Measurements from ENCODE around the gene IKZF1. TPM values are rescaled to one million over a fixed set of nuclear protein-coding genes. Genes with fewer than 3 reads are reported as not detected.

The IKZF1 gene
- total and polyA plus RNA-seq, 2 donors (not counting 1 experiment from before 2014, with no cell fraction given): 0.01 TPM; not detected in 1

DNA sequence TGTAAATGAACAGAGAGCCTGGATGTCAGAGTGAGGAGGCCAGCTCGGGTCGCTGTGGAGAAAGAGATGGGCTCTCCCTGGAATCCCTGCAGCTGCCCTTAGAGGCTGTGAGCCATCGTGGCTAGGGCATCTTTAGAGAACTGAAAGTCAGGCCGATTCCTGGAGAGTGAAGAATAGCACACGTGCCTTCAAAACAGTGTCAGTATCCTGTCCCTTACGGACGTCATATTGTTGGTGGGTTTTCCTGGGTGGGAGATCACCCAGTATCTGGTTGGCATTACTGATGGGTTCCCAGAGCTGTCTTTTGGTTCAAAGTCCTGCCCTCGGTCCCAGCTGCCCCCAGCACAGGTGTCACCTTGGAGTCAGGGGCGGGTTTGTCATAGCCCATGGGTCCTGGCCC is 25.3 kb downstream of the IKZF1 start:
- Histone ChIP-seq H3K4me3 (replicated peaks in 1 of 4; ENCODE audit: control extremely low read depth in 1 of 4, insufficient read depth in 1 of 4, low read depth in 3 of 4, low read length in 4 of 4) (no peak overlapping the region), H2AFZ (ENCODE audit: low read length) (no peak overlapping the region), H4K20me1 (ENCODE audit: control insufficient read depth, extremely low read depth, insufficient read depth, low read length) (no peaks in the 10 kb centered on the region), H3K4me1 (ENCODE audit: control insufficient read depth, extremely low read depth, insufficient read depth, low read length) (no peaks in the 10 kb centered on the region), H3K9ac (ENCODE audit: insufficient read depth, low read length) (no peak overlapping the region), H3K27ac (ENCODE audit: insufficient read depth, low read length) (no peak overlapping the region), H3K36me3 (ENCODE audit: control insufficient read depth, insufficient read depth, low read length) (no peaks in the 10 kb centered on the region), H3K9me3 (ENCODE audit: control insufficient read depth, insufficient read depth, low read depth, low read length) (no peaks in the 10 kb centered on the region), H3K79me2 (ENCODE audit: control insufficient read depth, insufficient read depth, low read length) (no peaks in the 10 kb centered on the region), H3K4me2 (ENCODE audit: extremely low read depth, insufficient read depth, low read length) (no peak overlapping the region), H3K27me3 (ENCODE audit: control insufficient read depth, insufficient read depth, low read length) (no peaks in the 10 kb centered on the region)
- no peak for TF ChIP-seq EZH2 (IDR thresholded peaks at IDR 0.05; ENCODE audit: low read length, missing control alignments)
- TF ChIP-seq, protein P1, sequence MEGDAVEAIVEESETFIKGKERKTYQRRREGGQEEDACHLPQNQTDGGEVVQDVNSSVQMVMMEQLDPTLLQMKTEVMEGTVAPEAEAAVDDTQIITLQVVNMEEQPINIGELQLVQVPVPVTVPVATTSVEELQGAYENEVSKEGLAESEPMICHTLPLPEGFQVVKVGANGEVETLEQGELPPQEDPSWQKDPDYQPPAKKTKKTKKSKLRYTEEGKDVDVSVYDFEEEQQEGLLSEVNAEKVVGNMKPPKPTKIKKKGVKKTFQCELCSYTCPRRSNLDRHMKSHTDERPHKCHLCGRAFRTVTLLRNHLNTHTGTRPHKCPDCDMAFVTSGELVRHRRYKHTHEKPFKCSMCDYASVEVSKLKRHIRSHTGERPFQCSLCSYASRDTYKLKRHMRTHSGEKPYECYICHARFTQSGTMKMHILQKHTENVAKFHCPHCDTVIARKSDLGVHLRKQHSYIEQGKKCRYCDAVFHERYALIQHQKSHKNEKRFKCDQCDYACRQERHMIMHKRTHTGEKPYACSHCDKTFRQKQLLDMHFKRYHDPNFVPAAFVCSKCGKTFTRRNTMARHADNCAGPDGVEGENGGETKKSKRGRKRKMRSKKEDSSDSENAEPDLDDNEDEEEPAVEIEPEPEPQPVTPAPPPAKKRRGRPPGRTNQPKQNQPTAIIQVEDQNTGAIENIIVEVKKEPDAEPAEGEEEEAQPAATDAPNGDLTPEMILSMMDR (conservative IDR thresholded peaks at IDR 0.05 in 1 of 2, IDR thresholded peaks at IDR 0.05 in 1 of 2; ENCODE audit: low read depth in 1 of 2, low read length in 2 of 2): no peak
- no peak for DNase-seq (ENCODE audit: low read depth in 2 of 2)

DNA sequence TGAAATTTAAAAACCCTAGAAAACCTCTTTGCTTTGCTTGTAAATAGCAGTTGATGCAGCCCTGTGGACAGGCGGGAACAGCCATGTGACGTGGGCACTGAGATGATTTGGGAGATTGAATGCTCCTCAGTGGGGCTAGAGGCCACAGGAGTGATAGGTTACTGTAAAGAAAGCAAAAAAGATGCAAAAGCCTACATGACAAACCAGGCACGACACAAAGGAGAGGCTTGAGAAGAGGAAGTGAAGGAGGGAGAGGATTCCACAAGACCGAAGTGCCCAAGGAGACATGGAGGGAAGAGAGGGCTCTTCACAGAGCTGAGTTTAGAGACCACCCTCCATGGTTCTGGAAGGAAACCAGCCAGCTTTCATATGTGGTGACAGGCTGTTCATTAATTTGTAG is 25.7 kb downstream of the IKZF1 start:
- H3K9ac ChIP-seq (ENCODE audit: insufficient read depth, low read length): no peak overlapping the region
- H3K4me2 ChIP-seq (ENCODE audit: extremely low read depth, insufficient read depth, low read length): no peak overlapping the region
- no peaks in the 10 kb centered on the region for H3K36me3 ChIP-seq (ENCODE audit: control insufficient read depth, insufficient read depth, low read length)
- no peaks in the 10 kb centered on the region for H3K27me3 ChIP-seq (ENCODE audit: control insufficient read depth, insufficient read depth, low read length)
- TF ChIP-seq, protein P1 (conservative IDR thresholded peaks at IDR 0.05 in 1 of 2, IDR thresholded peaks at IDR 0.05 in 1 of 2; ENCODE audit: low read depth in 1 of 2, low read length in 2 of 2): no peak
- no peak for TF ChIP-seq EZH2 (IDR thresholded peaks at IDR 0.05; ENCODE audit: low read length, missing control alignments)
- no peak overlapping the region for H3K4me3 ChIP-seq (replicated peaks in 1 of 4; ENCODE audit: control extremely low read depth in 1 of 4, insufficient read depth in 1 of 4, low read depth in 3 of 4, low read length in 4 of 4)
- no peaks in the 10 kb centered on the region for H3K9me3 ChIP-seq (ENCODE audit: control insufficient read depth, insufficient read depth, low read depth, low read length)
- no peaks in the 10 kb centered on the region for H4K20me1 ChIP-seq (ENCODE audit: control insufficient read depth, extremely low read depth, insufficient read depth, low read length)
- no peak overlapping the region for H2AFZ ChIP-seq (ENCODE audit: low read length)
- no peaks in the 10 kb centered on the region for H3K4me1 ChIP-seq (ENCODE audit: control insufficient read depth, extremely low read depth, insufficient read depth, low read length)
- no peaks in the 10 kb centered on the region for H3K79me2 ChIP-seq (ENCODE audit: control insufficient read depth, insufficient read depth, low read length)
- no peak for DNase-seq (ENCODE audit: low read depth in 2 of 2)
- H3K27ac ChIP-seq (ENCODE audit: insufficient read depth, low read length): no peak overlapping the region

DNA sequence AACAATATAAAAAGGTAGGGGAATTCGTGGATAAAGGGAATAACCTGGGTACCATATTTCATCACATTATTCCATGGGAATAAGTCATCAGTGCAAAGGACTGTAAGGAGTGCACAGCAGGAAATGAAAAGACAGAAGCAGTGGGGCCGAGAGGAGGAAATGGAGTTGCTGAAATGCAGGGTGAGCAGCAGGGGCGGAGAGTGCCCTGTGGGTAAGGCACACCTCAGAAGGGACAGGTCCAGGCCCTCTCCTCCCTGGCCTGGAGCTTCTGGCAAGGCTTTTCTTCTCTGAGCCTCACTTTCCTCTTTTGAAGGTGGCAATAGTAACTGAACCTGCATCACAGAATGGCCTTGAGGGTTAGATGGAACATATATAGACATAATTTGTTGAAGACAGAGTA is 26.2 kb downstream of the IKZF1 start:
- Histone ChIP-seq H2AFZ (ENCODE audit: low read length) (no peak overlapping the region), H3K27me3 (ENCODE audit: control insufficient read depth, insufficient read depth, low read length) (no peaks in the 10 kb centered on the region), H4K20me1 (ENCODE audit: control insufficient read depth, extremely low read depth, insufficient read depth, low read length) (no peaks in the 10 kb centered on the region), H3K9me3 (ENCODE audit: control insufficient read depth, insufficient read depth, low read depth, low read length) (no peaks in the 10 kb centered on the region), H3K4me3 (replicated peaks in 1 of 4; ENCODE audit: control extremely low read depth in 1 of 4, insufficient read depth in 1 of 4, low read depth in 3 of 4, low read length in 4 of 4) (no peak overlapping the region), H3K4me2 (ENCODE audit: extremely low read depth, insufficient read depth, low read length) (no peak overlapping the region), H3K9ac (ENCODE audit: insufficient read depth, low read length) (no peak overlapping the region), H3K27ac (ENCODE audit: insufficient read depth, low read length) (no peak overlapping the region), H3K79me2 (ENCODE audit: control insufficient read depth, insufficient read depth, low read length) (no peaks in the 10 kb centered on the region), H3K36me3 (ENCODE audit: control insufficient read depth, insufficient read depth, low read length) (no peaks in the 10 kb centered on the region), H3K4me1 (ENCODE audit: control insufficient read depth, extremely low read depth, insufficient read depth, low read length) (no peaks in the 10 kb centered on the region)
- no peak for DNase-seq (ENCODE audit: low read depth in 2 of 2)
- TF ChIP-seq EZH2 (IDR thresholded peaks at IDR 0.05; ENCODE audit: low read length, missing control alignments): no peak
- TF ChIP-seq, protein P1 (conservative IDR thresholded peaks at IDR 0.05 in 1 of 2, IDR thresholded peaks at IDR 0.05 in 1 of 2; ENCODE audit: low read depth in 1 of 2, low read length in 2 of 2): no peak
